HG02642 (cell line): ENCODE data around the gene ISY1.
"Not testable (repeated sequence)": the region's sequence is repeated elsewhere in the genome, so short reads cannot be mapped to it uniquely, and the experiment has no call there.

Experiments used
- ATAC-seq: cut with Tn5 transposase; IDR thresholded peaks from one replicate; pipeline ENCODE4 v1.9.1; 2021; ENCODE audit warnings: mild to moderate bottlenecking; ENCODE audit not compliant: unreplicated experiment, poor library complexity

Gene ISY1

GRCh38 chr3:129173206-129173605 is 12.3 kb upstream of the ISY1 start:
- no peak for ATAC-seq

- ATAC-seq: no peak
Measured at GRCh38 chr3:129166579-129167332, 5.9 kb upstream of the ISY1 start.

GRCh38 chr3:129165594-129165993 is 4.7 kb upstream of the ISY1 start:
- not testable (repeated sequence) for ATAC-seq

GRCh38 chr3:129164500-129164899 is 3.6 kb upstream of the ISY1 start:
- no peak for ATAC-seq

GRCh38 chr3:129162729-129163579 is 2.1 kb upstream of the ISY1 start:
- ATAC-seq: no peak

GRCh38 chr3:129161860-129162271 is 1.0 kb upstream of the ISY1 start:
- ATAC-seq: peak; percentile 0

GRCh38 chr3:129144786-129145185 is 16.1 kb downstream of the ISY1 start:
- ATAC-seq: no peak

GRCh38 chr3:129141011-129141410 is 19.9 kb downstream of the ISY1 start:
- not testable (repeated sequence) for ATAC-seq

- ATAC-seq: no peak
Measured at GRCh38 chr3:129139911-129140310, 21.0 kb downstream of the ISY1 start.

- ATAC-seq: not testable (repeated sequence)
Measured at GRCh38 chr3:129136275-129136674, 24.6 kb downstream of the ISY1 start.

- no peak for ATAC-seq
Measured at GRCh38 chr3:129132097-129132866, 28.6 kb downstream of the ISY1 start.

- ATAC-seq: no peak
Measured at GRCh38 chr3:129131465-129132088, 29.3 kb downstream of the ISY1 start.

- ATAC-seq: no peak
Measured at GRCh38 chr3:129130291-129130813, 30.5 kb downstream of the ISY1 start.

- ATAC-seq: no peak
Measured at GRCh38 chr3:129128357-129129155, 32.3 kb downstream of the ISY1 start.

- no peak for ATAC-seq
Measured at GRCh38 chr3:129126726-129127280, 34.1 kb downstream of the ISY1 start.

GRCh38 chr3:129123314-129124060 is 37.4 kb downstream of the ISY1 start:
- ATAC-seq: no peak

GRCh38 chr3:129122412-129123011 is 38.4 kb downstream of the ISY1 start:
- no peak for ATAC-seq
